CD4-positive, alpha-beta T cell treated with Interleukin-10 for 1 hour (primary cell): Measurements from ENCODE around the gene ASMTL.
"Not testable (repeated sequence)": the region's sequence is repeated elsewhere in the genome, so short reads cannot be mapped to it uniquely, and the experiment has no call there.

Experiments used
- DNase-seq: peaks from one replicate; pipeline ENCODE4 v3.0.0-alpha.2; 2020

The ASMTL gene

DNA sequence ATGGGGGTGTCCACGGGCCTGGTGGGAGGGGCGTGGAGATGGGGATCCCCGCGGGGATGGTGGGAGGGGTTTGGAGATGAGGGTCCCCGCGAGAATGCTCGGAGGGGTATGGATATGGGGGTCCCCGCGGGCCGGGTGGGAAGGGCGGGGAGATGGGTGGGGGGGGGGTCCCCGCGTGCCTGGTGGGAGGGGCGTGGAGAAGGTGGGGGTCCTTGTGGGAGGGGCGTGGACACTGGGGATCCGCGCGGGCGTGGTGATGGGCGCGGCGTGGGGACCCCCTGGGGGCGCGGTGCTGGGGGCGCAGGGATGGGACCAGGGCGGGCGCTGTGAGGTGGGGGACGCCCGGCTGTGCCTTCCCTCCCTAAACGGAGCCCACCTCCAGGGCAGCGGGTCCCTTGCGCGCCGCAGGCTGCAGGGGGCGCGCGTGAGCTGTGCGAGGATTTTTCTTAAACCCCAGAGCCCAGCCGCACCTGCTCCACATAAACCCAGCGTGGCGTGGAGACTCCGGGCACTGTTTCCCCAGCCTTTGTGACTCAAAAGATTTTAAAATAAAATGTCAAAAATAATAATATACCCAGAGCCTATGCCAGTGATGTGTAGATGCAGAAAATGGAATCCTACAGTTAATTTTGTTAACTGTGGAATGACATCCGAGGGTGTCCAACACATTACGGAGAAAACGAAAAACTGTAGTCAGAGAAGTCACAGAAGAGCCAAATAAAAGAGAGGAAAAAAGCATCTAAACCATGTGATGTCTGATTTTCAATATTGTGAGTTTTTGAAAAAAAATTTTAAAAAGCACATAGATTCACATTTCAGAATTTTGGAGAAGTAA is 1.5 kb upstream of the ASMTL start:
- DNase-seq: peak; percentile 90

DNA sequence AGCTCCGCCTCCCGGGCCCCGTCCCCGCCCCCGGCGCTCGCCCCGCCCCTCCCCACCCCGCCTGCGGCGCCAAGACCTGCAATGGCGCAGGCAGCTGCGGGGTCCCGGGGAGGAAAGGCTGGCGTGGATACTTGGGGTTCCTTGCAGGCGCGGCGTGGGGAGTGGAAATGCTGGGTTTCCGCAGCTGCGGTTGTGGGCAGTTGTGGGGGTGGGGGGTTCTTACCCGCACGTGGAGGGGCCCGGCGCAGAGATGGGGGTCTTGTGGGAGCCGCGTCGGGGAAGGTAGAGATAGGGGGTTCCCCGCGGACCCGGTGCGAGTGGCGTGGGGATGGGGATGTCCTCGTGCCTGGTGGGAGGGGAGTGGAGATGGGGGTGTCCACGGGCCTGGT is 680 bp upstream of the ASMTL start:
- DNase-seq: peak; percentile 83

DNA sequence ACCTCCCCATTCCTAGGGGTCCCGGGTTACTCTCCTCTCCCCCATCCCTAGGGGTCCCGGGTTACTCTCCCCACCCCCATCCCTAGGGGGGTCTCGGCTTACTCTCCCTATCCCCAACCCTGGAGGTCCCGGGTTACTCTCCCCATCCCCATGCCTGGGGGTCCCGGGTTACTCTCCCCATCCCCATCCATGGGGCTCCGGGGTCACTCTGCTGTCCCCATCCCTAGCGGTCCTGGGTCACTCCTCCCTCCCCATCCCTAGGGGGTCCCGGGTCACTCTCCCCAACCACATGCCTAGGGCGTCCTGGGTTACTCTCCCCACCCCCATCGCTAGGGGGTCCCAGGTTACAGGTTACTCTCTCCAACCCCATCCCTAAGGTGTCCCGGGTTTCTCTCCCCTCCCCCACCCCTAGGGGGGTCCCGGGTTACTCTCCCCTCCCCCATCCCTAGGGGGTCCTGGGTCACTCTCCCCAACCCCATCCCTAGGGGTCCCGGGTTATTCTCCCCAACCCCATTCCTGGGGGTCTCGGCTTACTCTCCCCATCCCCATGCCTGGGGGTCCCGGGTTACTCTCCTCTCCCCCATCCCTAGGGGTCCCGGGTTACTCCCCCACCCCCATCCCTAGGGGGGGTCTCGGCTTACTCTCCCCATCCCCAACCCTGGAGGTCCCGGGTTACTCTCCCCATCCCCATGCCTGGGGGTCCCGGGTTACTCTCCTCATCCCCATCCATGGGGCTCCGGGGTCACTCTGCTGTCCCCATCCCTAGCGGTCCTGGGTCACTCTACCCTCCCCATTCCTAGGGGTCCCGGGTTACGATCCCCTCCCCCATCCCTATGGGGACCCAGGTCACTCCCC is 821 bp downstream of the ASMTL start:
- DNase-seq: no peak

DNA sequence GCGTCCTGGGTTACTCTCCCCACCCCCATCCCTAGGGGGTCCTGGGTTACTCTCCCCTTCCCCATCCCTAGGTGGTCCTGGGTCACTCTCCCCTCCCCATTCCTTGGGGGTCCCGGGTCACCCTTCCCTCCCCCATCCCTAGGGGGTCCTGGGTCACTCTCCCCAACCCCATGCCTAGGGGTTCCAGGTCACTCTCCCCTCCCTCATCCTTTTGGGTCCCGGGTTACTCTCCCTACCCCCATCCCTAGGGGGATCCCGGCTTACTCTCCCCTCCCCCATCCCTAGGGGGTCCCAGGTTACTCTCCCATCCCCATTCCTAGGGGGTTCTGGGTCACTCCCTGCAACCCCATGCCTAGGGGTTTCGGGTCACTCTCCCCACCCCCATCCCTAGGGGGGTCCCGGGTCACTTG is 1.5 kb downstream of the ASMTL start:
- no peak for DNase-seq

GRCh38 chrX:1450361-1451161 is 2.1 kb downstream of the ASMTL start:
- no peak for DNase-seq

DNA sequence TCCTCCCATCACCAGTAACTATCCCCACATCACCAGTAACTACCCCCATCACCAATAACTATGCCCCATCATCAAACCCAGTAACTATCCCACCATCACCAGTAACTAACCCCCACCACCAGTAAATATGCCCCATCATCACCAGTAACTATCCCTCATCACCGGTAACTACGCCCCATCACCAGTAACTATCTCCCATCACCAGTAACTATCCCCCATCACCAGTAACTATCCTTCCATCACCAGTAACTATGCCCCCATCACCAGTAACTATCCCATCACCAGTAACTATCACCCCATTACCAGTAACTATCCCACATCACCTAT is 2.9 kb downstream of the ASMTL start:
- DNase-seq: no peak

DNA sequence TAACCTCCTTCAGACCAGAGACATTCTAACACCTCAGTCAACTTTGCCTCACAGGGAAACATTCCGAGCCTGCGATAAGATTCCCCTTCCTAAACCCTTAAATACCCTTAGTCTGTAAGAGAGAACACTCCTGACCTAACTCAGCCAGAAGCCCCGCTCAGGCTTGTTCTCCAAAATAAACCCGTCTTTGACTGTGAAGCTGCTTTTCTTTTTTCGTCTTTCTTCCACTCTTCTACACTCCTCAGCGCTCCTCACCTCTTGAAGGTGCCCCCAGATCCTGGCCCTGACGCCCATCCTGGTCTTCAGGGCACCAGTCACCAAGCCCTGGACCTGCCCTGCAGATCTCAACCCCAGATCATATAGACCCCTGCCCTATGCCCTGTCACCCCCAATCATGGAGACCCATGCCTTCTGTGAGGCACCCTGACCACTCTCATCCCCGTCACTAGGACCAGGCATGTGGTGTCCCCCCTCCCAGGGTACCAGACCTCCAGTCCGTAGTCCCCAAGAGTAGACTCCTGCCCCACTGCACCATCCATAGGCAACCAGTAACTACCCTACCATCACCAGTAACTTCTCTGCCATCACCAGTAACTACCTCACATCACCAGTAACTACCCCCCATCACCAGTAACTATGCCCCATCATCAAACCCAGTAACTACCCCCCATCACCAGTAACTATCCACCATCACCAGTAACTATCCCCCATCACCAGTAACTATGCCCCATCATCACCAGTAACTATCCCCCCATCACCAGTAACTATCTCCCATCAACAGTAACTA is 3.5 kb downstream of the ASMTL start:
- no peak for DNase-seq

- not testable (repeated sequence) for DNase-seq
These were observed 4.1 kb downstream of the ASMTL start for GRCh38 chrX:1448573-1449001.

DNA sequence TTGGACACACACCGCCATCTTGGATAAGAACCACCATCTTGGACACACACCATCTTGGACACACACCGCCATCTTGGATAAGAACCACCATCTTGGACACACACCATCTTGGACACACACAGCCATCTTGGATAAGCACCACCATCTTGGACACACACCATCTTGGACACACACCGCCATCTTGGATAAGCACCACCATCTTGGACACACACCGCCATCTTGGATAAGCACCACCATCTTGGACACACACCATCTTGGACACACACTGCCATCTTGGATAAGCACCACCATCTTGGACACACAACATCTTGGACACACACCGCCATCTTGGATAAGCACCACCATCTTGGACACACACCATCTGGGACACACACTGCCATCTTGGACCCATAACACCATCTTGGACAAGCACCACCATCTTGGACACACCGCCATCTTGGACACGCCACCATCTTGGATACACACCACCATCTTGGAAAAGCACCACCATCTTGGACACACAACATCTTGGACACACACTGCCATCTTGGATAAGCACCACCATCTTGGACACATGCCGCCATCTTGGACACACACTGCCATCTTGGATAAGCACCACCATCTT is 4.6 kb downstream of the ASMTL start:
- not testable (repeated sequence) for DNase-seq

GRCh38 chrX:1446984-1447968 is 5.4 kb downstream of the ASMTL start:
- not testable (repeated sequence) for DNase-seq

- DNase-seq: no peak
These were observed 7.9 kb downstream of the ASMTL start for GRCh38 chrX:1444561-1445500.

GRCh38 chrX:1443496-1444075 is 9.1 kb downstream of the ASMTL start:
- DNase-seq: no peak

DNA sequence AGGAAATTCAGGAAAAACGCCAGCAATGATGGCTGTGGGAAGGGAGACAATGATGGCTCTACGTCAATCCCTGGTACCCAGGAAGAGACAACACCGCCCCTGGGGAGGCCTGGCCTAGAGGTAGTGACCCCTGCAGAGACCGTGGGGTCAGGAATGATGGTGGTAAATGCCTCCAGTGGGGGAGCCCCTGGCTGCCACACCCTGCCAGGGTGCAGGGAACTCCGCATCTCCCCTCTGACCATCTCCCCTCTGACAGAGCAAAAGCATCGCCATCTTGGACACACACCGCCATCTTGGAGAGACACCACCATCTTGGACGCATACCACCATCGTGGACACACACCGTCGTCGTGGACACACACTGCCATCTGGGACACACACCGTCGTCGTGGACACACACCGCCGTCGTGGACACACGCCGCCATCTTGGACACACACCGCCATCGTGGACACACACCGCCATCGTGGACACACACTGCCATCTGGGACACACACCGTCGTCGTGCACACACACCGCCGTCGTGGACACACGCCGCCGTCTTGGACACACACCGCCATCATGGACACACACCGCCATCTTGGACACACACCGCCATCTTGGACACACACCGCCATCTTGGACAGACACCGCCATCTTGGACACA is 9.9 kb downstream of the ASMTL start:
- DNase-seq: no peak

- no peak for DNase-seq
These were observed 10.6 kb downstream of the ASMTL start for GRCh38 chrX:1442016-1442665.

GRCh38 chrX:1440506-1440905 is 12.2 kb downstream of the ASMTL start:
- no peak for DNase-seq

DNA sequence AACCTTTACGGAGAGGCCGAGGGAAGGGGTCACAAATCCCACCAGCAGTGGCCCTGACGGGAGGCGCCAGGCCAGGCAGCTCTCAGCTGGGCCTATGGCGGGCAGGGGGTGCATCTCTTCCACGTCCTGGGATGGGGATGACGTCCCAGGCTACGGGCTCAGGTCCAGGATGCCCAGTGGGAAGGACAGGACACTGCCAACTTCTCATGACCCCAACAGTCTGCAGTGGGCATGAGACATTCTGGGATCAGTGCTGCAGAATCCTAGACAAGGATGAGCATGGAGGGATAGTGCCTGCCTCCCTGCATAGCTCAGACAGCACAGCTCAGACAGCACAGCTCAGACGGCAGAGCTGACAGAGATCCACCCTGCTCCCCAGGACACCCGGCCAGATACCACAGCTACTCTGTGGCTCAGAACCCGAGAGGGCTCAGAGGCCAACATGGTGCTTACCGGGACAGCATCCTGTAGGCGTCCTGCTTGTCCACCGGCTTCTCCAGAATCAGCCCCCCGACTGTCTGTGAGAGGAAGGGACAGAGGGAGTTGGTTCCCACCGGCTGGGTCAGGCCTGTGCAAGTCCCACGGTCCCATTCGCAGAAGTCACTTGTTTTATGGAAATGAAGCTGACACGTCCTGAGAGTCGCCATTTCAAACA is 17.3 kb downstream of the ASMTL start:
- DNase-seq: no peak

DNA sequence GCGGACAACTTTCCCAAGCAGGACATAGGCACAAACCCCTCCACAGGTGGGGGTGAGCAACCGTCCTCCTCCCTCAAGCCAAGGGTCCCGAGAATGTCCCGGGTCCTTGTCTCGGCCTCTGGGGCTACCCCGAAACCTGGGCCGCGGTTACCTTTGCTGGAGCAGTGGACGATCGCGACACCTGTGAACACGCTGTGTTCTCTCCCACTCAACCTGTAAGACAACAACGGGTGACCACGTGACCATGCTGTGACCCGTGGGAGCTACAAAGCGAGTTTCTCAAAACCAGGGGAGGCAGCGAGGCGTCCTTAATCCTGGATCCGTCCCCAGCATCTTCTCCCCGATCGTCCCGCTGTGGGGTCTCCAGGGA is 17.9 kb downstream of the ASMTL start:
- DNase-seq: no peak
